ENCODE data around the gene HNRNPR.

GRCh38 chr1:23383577-23384311, 39.7 kb upstream of the HNRNPR start:
- TF ChIP-seq SMC3 (IDR thresholded peaks at IDR 0.05; ENCODE audit: low read depth, low read length) (no peak), RAD21 (IDR thresholded peaks at IDR 0.05; ENCODE audit: low read length) (no peak), CTCF (IDR thresholded peaks at IDR 0.05) (no peak), USF1 (IDR thresholded peaks at IDR 0.05; ENCODE audit: borderline replicate concordance, low read depth) (no peak; the same call in 1 of the 2 replicates), ZBTB33 (IDR thresholded peaks at IDR 0.05; ENCODE audit: borderline replicate concordance, low read depth) (no peak), TAF1 (IDR thresholded peaks at IDR 0.05; ENCODE audit: borderline replicate concordance, low read depth, low read length) (no peak), EP300 (IDR thresholded peaks at IDR 0.05; ENCODE audit: borderline replicate concordance in 1 of 2, low read depth in 1 of 2, low read length in 1 of 2) (no peak), GABPA (IDR thresholded peaks at IDR 0.05; ENCODE audit: low read depth) (no peak), YY1 (IDR thresholded peaks at IDR 0.05; ENCODE audit: low read depth) (no peak), SIN3A (IDR thresholded peaks at IDR 0.05; ENCODE audit: borderline replicate concordance, low read depth, low read length) (no peak), NFIC (IDR thresholded peaks at IDR 0.05; ENCODE audit: borderline replicate concordance) (no peak), POLR2AphosphoS5 (IDR thresholded peaks at IDR 0.05; ENCODE audit: low read depth, low read length) (no peak), REST (IDR thresholded peaks at IDR 0.05; ENCODE audit: low read depth, low read length) (no peak), RCOR1 (IDR thresholded peaks at IDR 0.05; ENCODE audit: low read length) (no peak)
